Measurements from ENCODE around the gene ASPDH. TPM values are rescaled to one million over a fixed set of nuclear protein-coding genes. Genes with fewer than 3 reads are reported as not detected.

Gene ASPDH
- total and polyA plus RNA-seq, 2 of the 4 experiments (the other 2 are of a cell fraction) = not detected

DNA sequence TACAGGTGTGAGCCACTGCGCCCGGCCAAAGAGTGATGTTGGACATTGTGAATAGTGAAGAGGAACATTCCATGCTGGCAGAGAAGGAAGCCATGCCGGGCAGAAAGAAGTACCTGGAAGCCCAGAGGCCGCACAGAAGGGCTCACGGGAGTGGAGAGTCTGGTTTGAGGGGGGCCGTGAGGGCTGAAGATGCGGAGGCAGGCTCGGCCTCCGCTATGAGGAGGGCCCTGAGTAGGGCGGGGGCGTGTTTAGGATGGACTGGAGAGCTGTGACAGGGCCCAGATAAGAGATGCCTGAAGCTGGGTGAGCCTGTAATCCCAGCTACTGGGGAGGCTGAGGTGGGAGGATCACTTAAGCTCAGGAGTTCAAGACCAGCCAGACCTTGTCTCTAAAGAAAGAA, 4.3 kb downstream of the ASPDH start:
- Histone ChIP-seq H2BK120ac (ENCODE audit: low read depth, low read length) (no peak overlapping the region), H3K27ac (ENCODE audit: insufficient read depth, low read length) (no peak overlapping the region), H2AK9ac (replicated peaks; ENCODE audit: low read depth, low read length, poor library complexity) (no peak overlapping the region), H2BK20ac (ENCODE audit: low read depth, low read length) (no peak overlapping the region), H4K20me1 (ENCODE audit: insufficient read depth, low read length) (no peaks in the 10 kb centered on the region), H3K18ac (ENCODE audit: low read depth, low read length) (no peak overlapping the region), H3K9me1 (ENCODE audit: insufficient read depth, low read length) (no peaks in the 10 kb centered on the region; the same call in 1 of the 2 replicates), H4K8ac (ENCODE audit: low read depth in 2 of 2, low read length in 2 of 2) (no peak overlapping the region), H3K4me2 (ENCODE audit: low read depth, low read length) (no peak overlapping the region), H3K27me3 (ENCODE audit: control insufficient read depth, insufficient read depth, low read length) (no peaks in the 10 kb centered on the region), H3K56ac (ENCODE audit: extremely low read depth, insufficient read depth, low read length) (no peak overlapping the region), H3K79me1 (ENCODE audit: low read depth in 1 of 2, low read length in 2 of 2) (peaks cover 5 to 10% of the 10 kb centered on the region in 2 experiments; a peak in 3 of 4 replicates), H3K14ac (replicated peaks; ENCODE audit: low read depth, low read length) (no peak overlapping the region), H2BK5ac (ENCODE audit: low read depth, low read length, poor library complexity, severe bottlenecking) (no peak overlapping the region), H2AFZ (replicated peaks; ENCODE audit: low read length, poor library complexity) (no peak overlapping the region), H4K91ac (ENCODE audit: insufficient read depth, low read depth, low read length) (no peak overlapping the region), H3K4me3 (ENCODE audit: insufficient read depth, low read depth, low read length) (no peak overlapping the region), H3K23ac (ENCODE audit: low read depth, low read length) (no peak overlapping the region), H4K5ac (ENCODE audit: low read depth, low read length) (no peak overlapping the region), H3K9ac (ENCODE audit: low read depth, low read length) (no peak overlapping the region), H3K4me1 (ENCODE audit: control insufficient read depth, insufficient read depth, low read length) (peaks cover 3% of the 10 kb centered on the region), H2BK15ac (ENCODE audit: low read depth, low read length) (no peak overlapping the region), H2AK5ac (ENCODE audit: low read depth, low read length) (no peak overlapping the region), H3K4ac (ENCODE audit: low read depth, low read length) (no peak overlapping the region), H3K9me3 (ENCODE audit: control insufficient read depth, insufficient read depth, low read length) (no peaks in the 10 kb centered on the region), H3K36me3 (ENCODE audit: control insufficient read depth, insufficient read depth, low read length) (peaks cover 3% of the 10 kb centered on the region; the same call in 1 of the 2 replicates)
- dilution Hi-C loops (cut with HindIII; ENCODE audit: low sequenced_read_pairs, unreplicated experiment) (no loop called here), in situ Hi-C loops (cut with MboI; ENCODE audit: low sequenced_read_pairs) (no loop called here), intact Hi-C loops (cut with micrococcal nuclease) (no loop called here)
- no peak for DNase-seq
- CTCF ChIA-PET = no interaction called here
- WGBS, 2 experiments (ENCODE audit: extremely low coverage in 2 of 2, insufficient read length in 1 of 2) = 99% methylated on average over 5 of the region's 11 CpGs; no CpG with 5 or more reads in 1 of the 2 experiments
- TF ChIP-seq NFE2L2 (IDR thresholded peaks at IDR 0.05; ENCODE audit: low read depth, low read length) (no peak), POLR2A (IDR thresholded peaks at IDR 0.05; ENCODE audit: low read depth, low read length) (no peak)
- no TSS peak for BruUV-seq (replicated peaks)
- no peak for ATAC-seq (ENCODE audit: low read depth)
- POLR2A ChIA-PET (ENCODE audit: unreplicated experiment) = no interaction called here
